Subcutaneous adipose tissue (tissue), 4 donors: ENCODE data around the gene TCTA. TPM values are rescaled to one million over a fixed set of nuclear protein-coding genes. Genes with fewer than 3 reads are reported as not detected.

Source experiments
- CTCF ChIP-seq: fragments of 450-650 bp; IDR thresholded peaks from one replicate; pipeline ENCODE4 v1.5.1; 2016; ENCODE audit warnings: low read depth, mild to moderate bottlenecking, control low read depth, antibody characterized with exemption, moderate library complexity
- total RNA-seq, 4 donors: library from RNA; depleted of rRNA; stranded (reverse); fragments of >200 nt; gene quantifications; one replicate each; pipeline ENCODE4 v1.1.0, GENCODE V29; 2016

Gene TCTA
- total RNA-seq, 4 donors from 2014 or later, result 18.1 to 25.8 (median 18.1) TPM

- TF ChIP-seq CTCF, result no peak
Measured at GRCh38 chr3:49422379-49423248, 10.4 kb downstream of the TCTA start, which contains the start of gene AMT. AMT (minus strand) TSS chr3:49422473; CDS start chr3:49422450, 23 bp downstream.

GRCh38 chr3:49424816-49425215 is 12.6 kb downstream of the TCTA start:
- no peak for TF ChIP-seq CTCF

- no peak for TF ChIP-seq CTCF
Measured at GRCh38 chr3:49427586-49427985, 15.4 kb downstream of the TCTA start.

GRCh38 chr3:49428752-49429080 is 16.5 kb downstream of the TCTA start:
- TF ChIP-seq CTCF, result no peak

GRCh38 chr3:49434731-49435130 is 22.5 kb downstream of the TCTA start:
- no peak for TF ChIP-seq CTCF

GRCh38 chr3:49445391-49445790 is 33.2 kb downstream of the TCTA start:
- TF ChIP-seq CTCF, result no peak

GRCh38 chr3:49453621-49454020 is 41.4 kb downstream of the TCTA start:
- TF ChIP-seq CTCF, result no peak
